Mesendoderm (in vitro differentiated cells): Measurements from ENCODE around the gene TBPL2.

Source experiments
- DNase-seq: peaks from one replicate; pipeline ENCODE4 v3.0.0; 2013
- H2AK5ac ChIP-seq: 2 replicates; pipeline ENCODE4 v1.6.1; 2013; ENCODE audit warnings: low read length, inconsistent platforms
- H2BK120ac ChIP-seq: 2 replicates; pipeline ENCODE4 v1.6.1; 2013; ENCODE audit warnings: low read depth, mild to moderate bottlenecking, low read length, moderate library complexity, mixed read lengths
- H2BK15ac ChIP-seq: replicated peaks from 2 replicates; pipeline ENCODE4 v1.6.1; 2013; ENCODE audit warnings: low read depth, mild to moderate bottlenecking, moderate library complexity
- H2BK5ac ChIP-seq: 2 replicates; pipeline ENCODE4 v1.6.1; 2013; ENCODE audit warnings: low read length, inconsistent platforms
- H3K18ac ChIP-seq: 2 replicates; pipeline ENCODE4 v1.6.1; 2013; ENCODE audit warnings: mild to moderate bottlenecking, low read length, mixed read lengths
- H3K23ac ChIP-seq: one replicate; pipeline ENCODE4 v1.6.1; 2013; ENCODE audit warnings: low read length
- H3K27ac ChIP-seq: 2 replicates; pipeline ENCODE4 v1.5.1; 2013; ENCODE audit warnings: low read depth, mild to moderate bottlenecking, inconsistent platforms, low read length, moderate library complexity
- H3K27me3 ChIP-seq: 2 replicates; pipeline ENCODE4 v1.6.1; 2013; ENCODE audit warnings: low read length, control low read depth, mild to moderate bottlenecking, inconsistent platforms; ENCODE audit not compliant: insufficient read depth, poor library complexity
- H3K36me3 ChIP-seq: 2 replicates; pipeline ENCODE4 v1.6.1; 2013; ENCODE audit warnings: low read length, inconsistent platforms; ENCODE audit not compliant: control insufficient read depth, insufficient read depth
- H3K4ac ChIP-seq: one replicate; pipeline ENCODE4 v1.6.1; 2013; ENCODE audit warnings: low read depth, mild to moderate bottlenecking, low read length, moderate library complexity
- H3K4me1 ChIP-seq: 2 replicates; pipeline ENCODE4 v1.6.1; 2013; ENCODE audit warnings: low read depth, low read length, inconsistent platforms; ENCODE audit not compliant: control insufficient read depth
- H3K4me2 ChIP-seq: 2 replicates; pipeline ENCODE4 v1.6.1; 2013; ENCODE audit warnings: low read length
- H3K4me3 ChIP-seq: 2 replicates; pipeline ENCODE4 v1.5.1; 2013; ENCODE audit warnings: mild to moderate bottlenecking, low read length
- H3K56ac ChIP-seq: one replicate; pipeline ENCODE4 v1.6.1; 2013; ENCODE audit warnings: low read length
- H3K79me1 ChIP-seq: 2 replicates; pipeline ENCODE4 v1.6.1; 2013; ENCODE audit warnings: low read length, inconsistent platforms
- H3K79me2 ChIP-seq: 2 replicates; pipeline ENCODE4 v1.6.1; 2013; ENCODE audit warnings: mild to moderate bottlenecking, low read length; ENCODE audit not compliant: control insufficient read depth, insufficient read depth
- H3K9ac ChIP-seq: 2 replicates; pipeline ENCODE4 v1.6.1; 2013; ENCODE audit warnings: low read length, inconsistent platforms
- H4K5ac ChIP-seq: one replicate; pipeline ENCODE4 v1.6.1; 2013; ENCODE audit warnings: low read length
- H4K8ac ChIP-seq: one replicate; pipeline ENCODE4 v1.6.1; 2013; ENCODE audit warnings: low read depth, mild to moderate bottlenecking, control low read depth, low read length, moderate library complexity
- WGBS: extraction: QIAGEN DNeasy Blood & Tissue Kit; methylation state at CpG from one replicate; pipeline ENCODE4 v1.1.7; 2013; ENCODE audit warnings: low lambda C conversion rate, missing lambda C conversion rate; ENCODE audit not compliant: insufficient coverage; ENCODE audit errors: extremely low coverage; 5-methylcytosine and 5-hydroxymethylcytosine counted together

The TBPL2 gene

DNA sequence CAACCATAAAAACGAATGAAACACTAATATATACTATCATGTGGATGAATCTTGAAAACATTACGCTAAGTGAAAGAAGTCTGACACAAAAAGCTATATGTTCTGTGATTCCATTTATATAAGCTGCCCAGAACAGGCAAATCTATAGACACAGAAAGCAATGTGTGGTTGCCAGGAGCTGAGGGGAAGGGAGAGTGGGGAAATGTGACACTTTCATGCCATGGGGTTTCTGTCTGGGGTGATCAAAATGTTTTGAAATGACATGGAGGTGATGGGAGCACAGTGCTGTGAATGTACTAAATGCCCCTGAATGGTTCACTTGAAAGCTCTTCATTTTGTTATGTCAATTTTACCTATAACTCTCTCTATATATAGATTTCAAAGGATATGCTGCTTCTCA, 58.9 kb downstream of the TBPL2 start:
- H3K23ac ChIP-seq = no peak overlapping the region
- no peak overlapping the region for H3K4ac ChIP-seq
- no peak overlapping the region for H4K8ac ChIP-seq
- no peak overlapping the region for H4K5ac ChIP-seq
- no peak overlapping the region for H3K18ac ChIP-seq
- no peaks in the 10 kb centered on the region for H3K79me1 ChIP-seq
- no CpG with 5 or more reads among the region's 2 CpGs for WGBS
- H2BK5ac ChIP-seq = no peak overlapping the region
- no peak for DNase-seq
- H2AK5ac ChIP-seq = no peak overlapping the region
- peaks cover 6% of the 10 kb centered on the region for H3K36me3 ChIP-seq
- H2BK15ac ChIP-seq = no peak overlapping the region
- H3K4me2 ChIP-seq = no peak overlapping the region
- no peak overlapping the region for H3K27ac ChIP-seq
- no peaks in the 10 kb centered on the region for H3K27me3 ChIP-seq
- H3K4me3 ChIP-seq = no peak overlapping the region
- no peaks in the 10 kb centered on the region for H3K4me1 ChIP-seq
- H3K56ac ChIP-seq = no peak overlapping the region
- no peaks in the 10 kb centered on the region for H3K79me2 ChIP-seq
- H3K9ac ChIP-seq = no peak overlapping the region
- H2BK120ac ChIP-seq = no peak overlapping the region

GRCh38 chr14:55381040-55381439, 59.4 kb downstream of the TBPL2 start:
- Histone ChIP-seq H4K5ac (no peak overlapping the region), H3K18ac (no peak overlapping the region), H2BK120ac (no peak overlapping the region), H3K36me3 (peaks cover 7% of the 10 kb centered on the region), H2AK5ac (no peak overlapping the region), H3K4ac (no peak overlapping the region), H3K4me1 (no peaks in the 10 kb centered on the region), H3K4me2 (no peak overlapping the region), H3K9ac (no peak overlapping the region), H3K79me2 (no peaks in the 10 kb centered on the region), H2BK15ac (no peak overlapping the region), H3K23ac (no peak overlapping the region), H3K56ac (no peak overlapping the region), H2BK5ac (no peak overlapping the region), H3K79me1 (no peaks in the 10 kb centered on the region), H3K4me3 (no peak overlapping the region), H3K27ac (no peak overlapping the region), H4K8ac (no peak overlapping the region), H3K27me3 (no peaks in the 10 kb centered on the region)
- WGBS = no CpG with 5 or more reads among the region's 5 CpGs
- DNase-seq = peak; percentile 12

- Histone ChIP-seq H3K56ac (no peak overlapping the region), H3K18ac (no peak overlapping the region), H3K36me3 (peaks cover 7% of the 10 kb centered on the region), H3K4me2 (no peak overlapping the region), H3K4ac (no peak overlapping the region), H3K79me1 (no peaks in the 10 kb centered on the region), H4K8ac (no peak overlapping the region), H3K27ac (no peak overlapping the region), H2BK15ac (no peak overlapping the region), H3K4me1 (no peaks in the 10 kb centered on the region), H2BK5ac (no peak overlapping the region), H3K27me3 (no peaks in the 10 kb centered on the region), H4K5ac (no peak overlapping the region), H3K79me2 (no peaks in the 10 kb centered on the region), H3K23ac (no peak overlapping the region), H3K4me3 (no peak overlapping the region), H3K9ac (no peak overlapping the region), H2AK5ac (no peak overlapping the region), H2BK120ac (no peak overlapping the region)
- DNase-seq = no peak
- no CpG with 5 or more reads among the region's 5 CpGs for WGBS
Observed at GRCh38 chr14:55377236-55377635, 63.2 kb downstream of the TBPL2 start.

DNA sequence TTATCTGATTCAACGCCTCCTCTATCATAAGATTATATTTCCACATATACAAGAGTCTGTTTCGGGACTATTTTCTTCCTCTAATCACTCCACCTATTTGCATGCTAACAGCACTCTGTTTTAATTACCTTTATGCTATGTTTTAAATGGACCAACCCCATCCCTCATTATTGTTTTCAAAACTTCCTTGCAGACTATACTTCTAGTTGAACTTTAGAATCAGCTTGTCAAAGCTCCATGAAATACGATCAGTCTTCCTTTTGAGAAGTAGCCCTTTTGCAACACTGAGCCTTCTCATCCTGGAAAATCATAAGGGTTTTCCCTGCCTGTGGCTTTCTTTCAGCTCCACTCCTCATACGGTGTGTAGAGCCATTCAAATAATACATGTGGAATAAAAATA, 65.6 kb downstream of the TBPL2 start:
- DNase-seq = no peak
- H3K4me3 ChIP-seq = no peak overlapping the region
- H3K79me1 ChIP-seq = no peaks in the 10 kb centered on the region
- no peak overlapping the region for H3K23ac ChIP-seq
- H3K27ac ChIP-seq = no peak overlapping the region
- H3K36me3 ChIP-seq = peaks cover 1% of the 10 kb centered on the region
- no peak overlapping the region for H3K18ac ChIP-seq
- no peaks in the 10 kb centered on the region for H3K27me3 ChIP-seq
- no peaks in the 10 kb centered on the region for H3K79me2 ChIP-seq
- H2BK120ac ChIP-seq = no peak overlapping the region
- no peak overlapping the region for H3K56ac ChIP-seq
- no peak overlapping the region for H3K4ac ChIP-seq
- no CpG with 5 or more reads among the region's 4 CpGs for WGBS
- H3K4me2 ChIP-seq = no peak overlapping the region
- H2BK15ac ChIP-seq = no peak overlapping the region
- H3K9ac ChIP-seq = no peak overlapping the region
- no peak overlapping the region for H4K8ac ChIP-seq
- H2BK5ac ChIP-seq = no peak overlapping the region
- no peak overlapping the region for H4K5ac ChIP-seq
- H2AK5ac ChIP-seq = no peak overlapping the region
- no peaks in the 10 kb centered on the region for H3K4me1 ChIP-seq

DNA sequence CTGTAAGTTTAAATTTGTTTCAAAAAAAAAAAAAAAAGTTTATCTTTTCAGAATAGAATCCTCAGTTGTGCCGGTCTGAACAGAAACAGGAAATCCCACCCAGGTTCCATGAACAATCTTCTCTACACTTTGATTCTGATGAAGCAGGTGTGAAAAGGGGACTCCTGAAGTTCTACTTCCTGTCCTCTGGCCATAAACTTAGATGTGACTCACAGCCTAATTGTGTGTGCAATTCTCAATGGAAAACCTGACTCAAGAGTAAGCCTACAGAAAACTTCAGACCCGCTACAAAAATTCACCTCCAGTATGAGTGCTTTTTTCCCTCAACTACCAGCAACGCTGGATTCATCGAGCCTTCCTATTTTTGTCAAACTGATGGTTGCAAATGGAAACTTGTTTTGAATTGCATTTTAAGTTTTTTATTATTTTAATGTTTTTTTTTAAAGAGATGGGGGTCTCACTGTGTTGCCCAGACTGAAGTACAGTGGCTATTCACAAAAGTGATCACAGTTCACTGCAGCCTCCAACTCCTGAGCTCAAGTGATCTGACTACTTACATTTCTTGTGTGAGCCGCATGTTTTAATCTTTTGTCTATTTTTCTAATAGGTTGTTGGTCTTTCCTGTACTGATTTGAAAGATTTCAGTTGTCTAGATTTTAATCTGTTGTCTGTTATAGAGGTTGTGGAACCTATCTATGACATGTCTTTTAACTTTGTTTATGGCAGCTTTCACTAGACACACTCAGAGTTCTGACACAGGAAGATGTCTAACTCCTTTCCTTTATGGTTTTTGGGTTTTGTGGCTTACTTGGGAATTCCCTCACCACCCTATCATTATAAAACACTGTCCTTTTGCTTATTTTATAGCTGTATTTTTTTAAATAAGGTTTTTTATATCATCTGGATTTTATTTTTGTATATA, 66.4 kb downstream of the TBPL2 start:
- H3K4me1 ChIP-seq = no peaks in the 10 kb centered on the region
- H2AK5ac ChIP-seq = no peak overlapping the region
- H3K27me3 ChIP-seq = no peaks in the 10 kb centered on the region
- H3K56ac ChIP-seq = no peak overlapping the region
- H3K23ac ChIP-seq = no peak overlapping the region
- DNase-seq = peak; percentile 48
- H4K8ac ChIP-seq = no peak overlapping the region
- no peak overlapping the region for H3K4me3 ChIP-seq
- no peak overlapping the region for H3K27ac ChIP-seq
- no peak overlapping the region for H3K4me2 ChIP-seq
- no peak overlapping the region for H3K9ac ChIP-seq
- H3K36me3 ChIP-seq = peaks cover 3% of the 10 kb centered on the region
- no peaks in the 10 kb centered on the region for H3K79me2 ChIP-seq
- no peak overlapping the region for H2BK15ac ChIP-seq
- no peaks in the 10 kb centered on the region for H3K79me1 ChIP-seq
- H2BK5ac ChIP-seq = no peak overlapping the region
- H2BK120ac ChIP-seq = no peak overlapping the region
- WGBS = no CpG with 5 or more reads among the region's 5 CpGs
- no peak overlapping the region for H3K4ac ChIP-seq
- H4K5ac ChIP-seq = no peak overlapping the region
- H3K18ac ChIP-seq = no peak overlapping the region

DNA sequence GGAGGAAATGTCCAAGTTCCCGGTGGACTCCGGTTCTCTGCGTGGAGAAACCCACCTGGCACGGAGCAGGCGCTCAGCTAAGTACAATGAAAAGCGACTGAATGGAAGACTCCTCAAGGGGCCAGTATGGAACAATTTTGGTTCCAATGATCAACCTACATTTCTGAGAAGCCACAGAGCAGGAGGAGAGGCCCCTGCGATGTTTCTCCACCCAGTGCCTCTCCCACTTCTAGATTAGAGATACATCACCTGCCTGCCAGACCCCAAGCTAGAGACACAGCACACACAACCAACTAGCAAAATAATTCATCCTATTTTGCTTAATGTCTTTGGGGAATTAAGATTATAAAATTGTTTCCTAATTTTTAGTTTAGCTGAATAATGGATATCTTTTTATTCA, 67.6 kb downstream of the TBPL2 start:
- Histone ChIP-seq H4K8ac (no peak overlapping the region), H3K79me2 (no peaks in the 10 kb centered on the region), H3K4me2 (no peak overlapping the region), H3K56ac (no peak overlapping the region), H2BK120ac (no peak overlapping the region), H3K9ac (no peak overlapping the region), H3K27ac (no peak overlapping the region), H2BK5ac (no peak overlapping the region), H3K79me1 (no peaks in the 10 kb centered on the region), H4K5ac (no peak overlapping the region), H3K4me3 (no peak overlapping the region), H2AK5ac (no peak overlapping the region), H3K4me1 (no peaks in the 10 kb centered on the region), H3K18ac (no peak overlapping the region), H3K27me3 (no peaks in the 10 kb centered on the region), H3K36me3 (peaks cover 5% of the 10 kb centered on the region), H3K4ac (no peak overlapping the region), H2BK15ac (no peak overlapping the region), H3K23ac (no peak overlapping the region)
- no peak for DNase-seq
- WGBS = no CpG with 5 or more reads among the region's 7 CpGs
